ENCODE results near the gene UPK1B. TPM values are rescaled to one million over a fixed set of nuclear protein-coding genes. Genes with fewer than 3 reads are reported as not detected.
"Not testable (repeated sequence)": the region's sequence is repeated elsewhere in the genome, so short reads cannot be mapped to it uniquely, and the experiment has no call there.

The UPK1B gene
- not detected for total RNA-seq

- ATAC-seq (no peak), DNase-seq (ENCODE audit: low spot score) (no peak)
Measured at GRCh38 chr3:119173325-119173724, at the start of gene UPK1B. TSS of gene UPK1B (plus strand) at chr3:119173598. CDS start at chr3:119186742, 13,144 bp downstream.

GRCh38 chr3:119125342-119125741 lies 48.1 kb upstream of the UPK1B start:
- no peak for ATAC-seq
- DNase-seq (ENCODE audit: low spot score) = no peak

- DNase-seq (ENCODE audit: low spot score) = no peak
- no peak for ATAC-seq
Measured at GRCh38 chr3:119125742-119126504, 47.5 kb upstream of the UPK1B start.

- ATAC-seq; DNase-seq (ENCODE audit: low spot score): not testable (repeated sequence)
Measured at GRCh38 chr3:119130291-119130690, 43.1 kb upstream of the UPK1B start.

- not testable (repeated sequence) for ATAC-seq; DNase-seq (ENCODE audit: low spot score)
Measured at GRCh38 chr3:119132291-119132690, 41.1 kb upstream of the UPK1B start.

GRCh38 chr3:119139360-119139759 lies 34.0 kb upstream of the UPK1B start:
- not testable (repeated sequence) for ATAC-seq; DNase-seq (ENCODE audit: low spot score)

- DNase-seq (ENCODE audit: low spot score) (no peak), ATAC-seq (no peak)
Measured at GRCh38 chr3:119140466-119140865, 32.9 kb upstream of the UPK1B start.

- ATAC-seq = no peak
- DNase-seq (ENCODE audit: low spot score) = no peak
Measured at GRCh38 chr3:119145128-119145499, 28.3 kb upstream of the UPK1B start.

GRCh38 chr3:119145500-119146167 lies 27.8 kb upstream of the UPK1B start, which contains the start of gene TEX55:
TSS of gene TEX55 (plus strand) at chr3:119146165. CDS start at chr3:119146190, 25 bp downstream.
- DNase-seq (ENCODE audit: low spot score) (no peak), ATAC-seq (peak; percentile 88)

- no peak for ATAC-seq
- DNase-seq (ENCODE audit: low spot score) = no peak
Measured at GRCh38 chr3:119146578-119147375, 26.6 kb upstream of the UPK1B start.

GRCh38 chr3:119147494-119147893 lies 25.9 kb upstream of the UPK1B start:
- ATAC-seq (no peak), DNase-seq (ENCODE audit: low spot score) (no peak)

GRCh38 chr3:119148493-119149180 lies 24.8 kb upstream of the UPK1B start:
- ATAC-seq (no peak), DNase-seq (ENCODE audit: low spot score) (no peak)

GRCh38 chr3:119149484-119149883 lies 23.9 kb upstream of the UPK1B start:
- ATAC-seq = no peak
- DNase-seq (ENCODE audit: low spot score) = no peak

GRCh38 chr3:119156868-119157267 lies 16.5 kb upstream of the UPK1B start:
- ATAC-seq (no peak), DNase-seq (ENCODE audit: low spot score) (no peak)

- no peak for ATAC-seq
- DNase-seq (ENCODE audit: low spot score) = no peak
Measured at GRCh38 chr3:119157971-119158370, 15.4 kb upstream of the UPK1B start.

GRCh38 chr3:119160361-119160760 lies 13.0 kb upstream of the UPK1B start:
- DNase-seq (ENCODE audit: low spot score) (no peak), ATAC-seq (no peak)

- DNase-seq (ENCODE audit: low spot score) = no peak
- ATAC-seq = no peak
Measured at GRCh38 chr3:119160815-119161214, 12.6 kb upstream of the UPK1B start.

- no peak for ATAC-seq
- DNase-seq (ENCODE audit: low spot score) = no peak
Measured at GRCh38 chr3:119161240-119161639, 12.2 kb upstream of the UPK1B start.

- ATAC-seq = not testable (repeated sequence)
Measured at GRCh38 chr3:119164745-119165144, 8.7 kb upstream of the UPK1B start.

GRCh38 chr3:119170821-119171220 lies 2.6 kb upstream of the UPK1B start:
- no peak for ATAC-seq
- no peak for DNase-seq (ENCODE audit: low spot score)

More at GRCh38 chr3:119164745-119165144, 8.7 kb upstream of the UPK1B start:
- not testable (repeated sequence) for DNase-seq (ENCODE audit: low spot score)
